ENCODE results near the gene GRB7. TPM values are rescaled to one million over a fixed set of nuclear protein-coding genes. Genes with fewer than 3 reads are reported as not detected.
A peak's percentile ranks its signal among the peaks of the same experiment; 100 is the strongest.

Gene GRB7
- 1.6 TPM for total RNA-seq

DNA sequence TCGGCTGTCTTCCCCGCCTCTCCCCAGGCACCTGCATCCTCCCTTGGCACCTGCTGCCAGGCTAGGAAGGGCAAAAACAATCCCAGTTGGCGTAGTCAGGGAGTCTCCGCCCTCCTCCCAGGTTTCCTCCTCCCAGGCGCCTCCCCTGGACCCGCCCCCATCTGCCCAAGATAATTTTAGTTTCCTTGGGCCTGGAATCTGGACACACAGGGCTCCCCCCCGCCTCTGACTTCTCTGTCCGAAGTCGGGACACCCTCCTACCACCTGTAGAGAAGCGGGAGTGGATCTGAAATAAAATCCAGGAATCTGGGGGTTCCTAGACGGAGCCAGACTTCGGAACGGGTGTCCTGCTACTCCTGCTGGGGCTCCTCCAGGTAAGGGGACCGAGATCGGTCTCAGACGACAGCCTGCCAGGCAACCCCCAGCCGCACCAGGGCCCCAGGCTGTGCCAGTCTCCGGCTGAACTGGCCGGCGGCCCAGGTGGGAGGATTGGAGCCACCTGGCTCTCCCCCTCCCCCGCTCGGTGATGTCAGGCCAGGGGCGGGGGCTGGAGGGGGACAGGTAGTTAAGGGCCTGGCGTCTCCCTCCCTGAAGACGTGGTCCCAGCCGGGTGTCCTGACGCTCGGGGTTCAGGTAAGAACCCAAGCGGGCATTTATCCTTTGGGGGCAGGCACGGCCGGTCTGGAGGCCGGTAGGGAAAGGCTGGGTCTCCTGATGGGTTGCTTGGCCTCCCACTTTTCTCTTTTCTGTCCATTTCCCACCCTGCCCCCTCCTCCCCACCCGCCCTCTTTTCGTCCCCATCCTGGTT, at the start of gene GRB7:
Gene GRB7 (plus strand): TSS at position 179 of the 808 bp plus-strand sequence. CDS start 4,364 bp downstream, outside the sequence.
- Histone ChIP-seq H3K36me3 (no peaks in the 10 kb centered on the region), H3K27ac (no peak within 1 kb of the TSS), H3K4me3 (peak within 1 kb of the TSS; percentile 9 to 47), H3K9me3 (no peaks in the 10 kb centered on the region), H3K4me1 (peaks cover 4 to 19% of the 10 kb centered on the region in 2 donors), H3K27me3 (peaks cover 28% of the 10 kb centered on the region)
- DNase-seq (ENCODE audit: low spot score in 2 of 2) = no peak
- intact Hi-C loops (cut with DNase I) = loop anchor here (1.0 kb wide), 1 partner anchor 14 kb away; no protein-coding TSS in a partner anchor
- TF ChIP-seq, protein P1, sequence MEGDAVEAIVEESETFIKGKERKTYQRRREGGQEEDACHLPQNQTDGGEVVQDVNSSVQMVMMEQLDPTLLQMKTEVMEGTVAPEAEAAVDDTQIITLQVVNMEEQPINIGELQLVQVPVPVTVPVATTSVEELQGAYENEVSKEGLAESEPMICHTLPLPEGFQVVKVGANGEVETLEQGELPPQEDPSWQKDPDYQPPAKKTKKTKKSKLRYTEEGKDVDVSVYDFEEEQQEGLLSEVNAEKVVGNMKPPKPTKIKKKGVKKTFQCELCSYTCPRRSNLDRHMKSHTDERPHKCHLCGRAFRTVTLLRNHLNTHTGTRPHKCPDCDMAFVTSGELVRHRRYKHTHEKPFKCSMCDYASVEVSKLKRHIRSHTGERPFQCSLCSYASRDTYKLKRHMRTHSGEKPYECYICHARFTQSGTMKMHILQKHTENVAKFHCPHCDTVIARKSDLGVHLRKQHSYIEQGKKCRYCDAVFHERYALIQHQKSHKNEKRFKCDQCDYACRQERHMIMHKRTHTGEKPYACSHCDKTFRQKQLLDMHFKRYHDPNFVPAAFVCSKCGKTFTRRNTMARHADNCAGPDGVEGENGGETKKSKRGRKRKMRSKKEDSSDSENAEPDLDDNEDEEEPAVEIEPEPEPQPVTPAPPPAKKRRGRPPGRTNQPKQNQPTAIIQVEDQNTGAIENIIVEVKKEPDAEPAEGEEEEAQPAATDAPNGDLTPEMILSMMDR (IDR thresholded peaks at IDR 0.05) = no peak

DNA sequence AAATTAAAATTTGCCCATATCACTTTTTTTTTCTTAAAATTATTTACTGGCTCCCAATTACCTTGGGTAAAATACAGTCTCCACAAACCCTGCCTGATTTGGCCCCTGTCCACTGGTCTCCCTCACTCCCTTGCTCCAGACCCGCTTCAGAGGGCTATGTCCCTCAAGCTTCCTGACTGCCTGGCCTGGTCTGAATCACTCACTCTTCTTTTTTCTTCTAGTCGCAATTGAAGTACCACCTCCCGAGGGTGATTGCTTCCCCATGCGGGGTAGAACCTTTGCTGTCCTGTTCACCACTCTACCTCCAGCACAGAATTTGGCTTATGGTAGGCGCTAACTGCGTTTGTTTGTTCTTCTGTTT, 49.3 kb upstream of the GRB7 start:
- Histone ChIP-seq H3K4me1 (peaks cover 0 to 13% of the 10 kb centered on the region in 2 donors), H3K27ac (peak overlapping the region; percentile 92 to 95), H3K9me3 (no peaks in the 10 kb centered on the region), H3K27me3 (no peaks in the 10 kb centered on the region), H3K36me3 (peaks cover 9 to 12% of the 10 kb centered on the region in 2 donors), H3K4me3 (peak overlapping the region; percentile 50 to 79)
- TF ChIP-seq, protein P1 (IDR thresholded peaks at IDR 0.05) = no peak
- no peak for DNase-seq (ENCODE audit: low spot score in 2 of 2)
- intact Hi-C loops (cut with DNase I) = loop anchor here (1.0 kb wide), 3 partner anchors 10 to 66 kb away; partner anchors contain the start of gene ERBB2

DNA sequence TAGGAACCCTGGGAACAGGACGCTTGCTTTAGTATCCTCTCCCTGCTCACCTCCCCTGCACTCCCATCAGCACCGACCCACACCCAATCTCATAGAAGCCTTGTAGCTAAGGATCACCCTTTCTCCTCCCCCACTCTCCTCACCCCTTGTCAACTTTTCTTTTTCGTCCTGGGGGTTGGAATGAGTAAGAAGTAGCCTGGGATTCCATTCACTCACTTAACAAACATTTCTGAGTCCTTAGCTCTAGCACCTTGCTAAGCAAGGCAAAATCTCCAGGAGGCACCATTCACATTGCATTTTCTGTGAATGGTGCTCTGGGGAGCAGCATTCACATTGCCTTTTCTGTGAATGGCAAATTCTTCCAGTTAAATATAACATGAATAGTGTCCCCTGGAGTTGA, 48.8 kb upstream of the GRB7 start:
- Histone ChIP-seq H3K27me3 (no peaks in the 10 kb centered on the region), H3K27ac (peak overlapping the region in 1 of 2 donors; percentile 92), H3K36me3 (peaks cover 6 to 9% of the 10 kb centered on the region in 2 donors), H3K4me1 (peaks cover 0 to 13% of the 10 kb centered on the region in 2 donors), H3K9me3 (no peaks in the 10 kb centered on the region), H3K4me3 (peak overlapping the region; percentile 50 to 79)
- DNase-seq (ENCODE audit: low spot score in 2 of 2) = no peak
- intact Hi-C loops (cut with DNase I) = loop anchor here (1.0 kb wide), 3 partner anchors 11 to 65 kb away; partner anchors contain the start of gene ERBB2
- TF ChIP-seq, protein P1 (IDR thresholded peaks at IDR 0.05) = no peak

DNA sequence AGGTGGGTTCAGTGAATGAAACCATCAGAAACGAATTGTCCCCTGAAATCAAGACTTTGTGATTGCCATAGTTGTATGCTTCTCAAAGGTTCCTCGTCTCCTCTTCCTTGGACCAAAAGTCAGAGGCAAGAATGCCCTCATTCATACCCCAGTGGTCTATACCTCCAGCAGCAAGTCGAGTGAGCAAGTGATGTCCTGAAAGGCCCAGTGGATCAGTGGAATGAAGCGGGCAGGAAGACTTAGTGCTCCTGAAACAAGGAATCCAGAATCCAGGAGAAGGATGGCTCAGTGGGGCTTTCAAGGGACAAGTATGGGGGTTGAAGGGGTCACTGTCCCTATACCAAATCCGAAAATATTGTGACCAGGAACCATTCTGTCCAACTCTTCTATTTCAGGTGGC, 43.1 kb upstream of the GRB7 start:
- H3K27me3 ChIP-seq = no peaks in the 10 kb centered on the region
- no peaks in the 10 kb centered on the region for H3K36me3 ChIP-seq
- intact Hi-C loops (cut with DNase I) = no loop called here
- TF ChIP-seq, protein P1 (IDR thresholded peaks at IDR 0.05) = no peak
- no peaks in the 10 kb centered on the region for H3K9me3 ChIP-seq
- H3K4me1 ChIP-seq = peaks cover 0 to 5% of the 10 kb centered on the region in 2 donors
- DNase-seq (ENCODE audit: low spot score in 2 of 2) = no peak
- no peak overlapping the region for H3K4me3 ChIP-seq
- no peak overlapping the region for H3K27ac ChIP-seq

DNA sequence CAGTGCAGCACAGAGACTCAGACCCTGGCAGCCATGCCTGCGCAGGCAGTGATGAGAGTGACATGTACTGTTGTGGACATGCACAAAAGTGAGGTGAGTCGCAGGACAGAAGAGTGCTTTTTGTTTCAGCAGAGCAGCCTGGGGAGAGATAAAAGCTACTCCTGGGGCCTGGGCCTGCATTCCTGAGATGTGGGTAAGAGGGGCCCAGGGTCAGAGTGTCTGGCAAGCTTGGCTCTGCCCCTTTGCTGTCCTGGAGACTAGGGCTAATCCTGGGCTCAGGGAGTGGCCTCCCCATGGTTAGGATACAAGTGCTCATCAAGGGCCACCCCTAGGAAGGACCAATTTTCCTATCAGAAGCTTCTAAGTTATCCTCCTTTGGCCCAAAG, 42.7 kb upstream of the GRB7 start:
- H3K4me1 ChIP-seq = peaks cover 0 to 5% of the 10 kb centered on the region in 2 donors
- no peak overlapping the region for H3K4me3 ChIP-seq
- DNase-seq (ENCODE audit: low spot score in 2 of 2) = no peak
- intact Hi-C loops (cut with DNase I) = no loop called here
- H3K9me3 ChIP-seq = no peaks in the 10 kb centered on the region
- no peaks in the 10 kb centered on the region for H3K36me3 ChIP-seq
- H3K27me3 ChIP-seq = no peaks in the 10 kb centered on the region
- no peak overlapping the region for H3K27ac ChIP-seq
- TF ChIP-seq, protein P1 (IDR thresholded peaks at IDR 0.05) = no peak

All from ascending aorta (tissue), 2 donors.